IMR-90 (cell line): ENCODE data around the gene EIF1B. TPM values are rescaled to one million over a fixed set of nuclear protein-coding genes. Genes with fewer than 3 reads are reported as not detected.

Experiments used
- ATAC-seq: fragments of 200-7000 bp; cut with Tn5 transposase; 2 replicates; pipeline ENCODE4 v1.9.1; 2020; ENCODE audit warnings: low read depth, mild to moderate bottlenecking, moderate library complexity
- BruUV-seq: library from RNA; stranded (reverse); fragments of 400-500 nt; replicated peaks from 2 replicates; lab custom pipeline; 2021; lab: Mats Ljungman, UMichigan
- CTCF ChIA-PET: fragments of 300-600 bp; formaldehyde crosslinking; extraction: SDS; loops from one replicate; lab custom pipeline; 2021; ENCODE audit warnings: antibody characterized with exemption; lab: Yijun Ruan, JAX
- POLR2A ChIA-PET: fragments of 300-600 bp; sonication (Branson Sonifier 250); formaldehyde crosslinking; loops from one replicate; lab custom pipeline; 2022; ENCODE audit warnings: antibody characterized with exemption; ENCODE audit not compliant: unreplicated experiment; lab: Charles Lee
- DNase-seq: peaks from one replicate; pipeline ENCODE4 v3.0.0; 2013
- H2AFZ ChIP-seq: replicated peaks from 2 replicates; pipeline ENCODE3; 2013; ENCODE audit warnings: low read length, mild to moderate bottlenecking; ENCODE audit not compliant: poor library complexity
- H2AK5ac ChIP-seq: 2 replicates; pipeline ENCODE4 v1.6.1; 2013; ENCODE audit warnings: low read depth, low read length, inconsistent platforms
- H2AK9ac ChIP-seq: replicated peaks from 2 replicates; pipeline ENCODE3; 2013; ENCODE audit warnings: mild to moderate bottlenecking, low read depth, low read length, moderate library complexity; ENCODE audit not compliant: poor library complexity
- H2BK120ac ChIP-seq: 2 replicates; pipeline ENCODE4 v1.6.1; 2013; ENCODE audit warnings: low read depth, low read length, inconsistent platforms
- H2BK15ac ChIP-seq: 3 replicates; pipeline ENCODE4 v1.6.1; 2013; ENCODE audit warnings: low read depth, low read length, inconsistent platforms
- H2BK20ac ChIP-seq: 2 replicates; pipeline ENCODE4 v1.6.1; 2013; ENCODE audit warnings: low read depth, mild to moderate bottlenecking, inconsistent platforms, low read length, moderate library complexity
- H2BK5ac ChIP-seq: 2 replicates; pipeline ENCODE4 v1.6.1; 2013; ENCODE audit warnings: mild to moderate bottlenecking, low read depth, low read length, inconsistent platforms; ENCODE audit not compliant: poor library complexity, severe bottlenecking
- H3K14ac ChIP-seq: replicated peaks from 2 replicates; pipeline ENCODE4 v1.6.1; 2013; ENCODE audit warnings: low read depth, low read length, inconsistent platforms
- H3K18ac ChIP-seq: 2 replicates; pipeline ENCODE4 v1.6.1; 2013; ENCODE audit warnings: low read depth, low read length, control low read depth
- H3K23ac ChIP-seq: 2 replicates; pipeline ENCODE4 v1.6.1; 2013; ENCODE audit warnings: low read depth, low read length, inconsistent platforms
- H3K27ac ChIP-seq: 2 replicates; pipeline ENCODE4 v1.5.1; 2013; ENCODE audit warnings: mild to moderate bottlenecking, control low read depth, low read length; ENCODE audit not compliant: insufficient read depth
- H3K27me3 ChIP-seq: 2 replicates; pipeline ENCODE4 v1.6.1; 2013; ENCODE audit warnings: low read length; ENCODE audit not compliant: control insufficient read depth, insufficient read depth
- H3K36me3 ChIP-seq: 2 replicates; pipeline ENCODE4 v1.6.1; 2013; ENCODE audit warnings: low read length, mixed read lengths; ENCODE audit not compliant: control insufficient read depth, insufficient read depth
- H3K4ac ChIP-seq: 2 replicates; pipeline ENCODE4 v1.6.1; 2013; ENCODE audit warnings: low read depth, low read length, inconsistent platforms
- H3K4me1 ChIP-seq: 2 replicates; pipeline ENCODE4 v1.6.1; 2013; ENCODE audit warnings: low read length, mixed read lengths; ENCODE audit not compliant: control insufficient read depth, insufficient read depth
- H3K4me2 ChIP-seq: 2 replicates; pipeline ENCODE4 v1.6.1; 2013; ENCODE audit warnings: low read depth, mild to moderate bottlenecking, control low read depth, low read length, moderate library complexity
- H3K4me3 ChIP-seq: 2 replicates; pipeline ENCODE4 v1.5.1; 2013; ENCODE audit warnings: low read depth, mild to moderate bottlenecking, control low read depth, low read length, moderate library complexity; ENCODE audit not compliant: insufficient read depth
- H3K56ac ChIP-seq: 2 replicates; pipeline ENCODE4 v1.6.1; 2013; ENCODE audit warnings: low read length, inconsistent platforms; ENCODE audit not compliant: insufficient read depth; ENCODE audit errors: extremely low read depth
- H3K79me1 ChIP-seq, 2 experiments: 2 replicates each; pipeline ENCODE4 v1.6.1; 2013; ENCODE audit warnings: low read length in 2 of 2, inconsistent platforms in 1 of 2, low read depth in 1 of 2
- H3K9ac ChIP-seq: 2 replicates; pipeline ENCODE4 v1.6.1; 2013; ENCODE audit warnings: low read depth, low read length, control low read depth
- H3K9me1 ChIP-seq: 2 replicates; pipeline ENCODE4 v1.6.1; 2013; ENCODE audit warnings: low read length, inconsistent platforms; ENCODE audit not compliant: insufficient read depth
- H3K9me3 ChIP-seq: 2 replicates; pipeline ENCODE4 v1.6.1; 2013; ENCODE audit warnings: low read length; ENCODE audit not compliant: control insufficient read depth, insufficient read depth
- H4K20me1 ChIP-seq: 2 replicates; pipeline ENCODE4 v1.6.1; 2013; ENCODE audit warnings: low read length, inconsistent platforms; ENCODE audit not compliant: insufficient read depth
- H4K5ac ChIP-seq: 2 replicates; pipeline ENCODE4 v1.6.1; 2013; ENCODE audit warnings: mild to moderate bottlenecking, low read depth, low read length, control low read depth
- H4K8ac ChIP-seq, 2 experiments: 2 replicates each; pipeline ENCODE4 v1.6.1; 2013; ENCODE audit warnings: low read depth in 2 of 2, low read length in 2 of 2, control low read depth in 1 of 2, inconsistent platforms in 1 of 2
- H4K91ac ChIP-seq: 2 replicates; pipeline ENCODE4 v1.6.1; 2013; ENCODE audit warnings: low read depth, low read length, inconsistent platforms; ENCODE audit not compliant: insufficient read depth
- BHLHE40 ChIP-seq: fragments of 150-350 bp; IDR thresholded peaks from 2 replicates; pipeline ENCODE4 v1.6.1; 2016; ENCODE audit warnings: mild to moderate bottlenecking, low read depth, low read length
- CEBPB ChIP-seq: IDR thresholded peaks from 2 replicates; pipeline ENCODE4 v1.6.1; 2012; ENCODE audit warnings: low read depth, low read length, improper control_type of control experiment
- CHD1 ChIP-seq: IDR thresholded peaks from 2 replicates; pipeline ENCODE4 v1.6.1; 2012; ENCODE audit warnings: low read depth, low read length, improper control_type of control experiment
- CTCF ChIP-seq: conservative IDR thresholded peaks from 2 replicates; pipeline ENCODE4 v1.5.1; 2012; ENCODE audit warnings: mild to moderate bottlenecking, low read depth, low read length, improper control_type of control experiment
- ELK1 ChIP-seq: fragments of 150-350 bp; IDR thresholded peaks from 2 replicates; pipeline ENCODE4 v1.6.1; 2016; ENCODE audit warnings: low read depth, mild to moderate bottlenecking, low read length, moderate library complexity, borderline replicate concordance
- FOS ChIP-seq: fragments of 150-350 bp; IDR thresholded peaks from 2 replicates; pipeline ENCODE4 v1.6.1; 2016; ENCODE audit warnings: low read depth, low read length
- MAFK ChIP-seq: IDR thresholded peaks from 2 replicates; pipeline ENCODE4 v1.6.1; 2012; ENCODE audit warnings: low read depth, low read length, improper control_type of control experiment
- MAZ ChIP-seq: IDR thresholded peaks from 2 replicates; pipeline ENCODE4 v1.6.1; 2012; ENCODE audit warnings: low read depth, mild to moderate bottlenecking, low read length, improper control_type of control experiment, moderate library complexity, borderline replicate concordance
- MXI1 ChIP-seq: IDR thresholded peaks from 2 replicates; pipeline ENCODE4 v1.6.1; 2012; ENCODE audit warnings: low read depth, mild to moderate bottlenecking, low read length, moderate library complexity, borderline replicate concordance
- NFE2L2 ChIP-seq: fragments of 150-350 bp; IDR thresholded peaks from 2 replicates; pipeline ENCODE4 v1.6.1; 2016; ENCODE audit warnings: low read depth, mild to moderate bottlenecking, low read length
- POLR2A ChIP-seq: IDR thresholded peaks from 2 replicates; pipeline ENCODE4 v1.6.1; 2012; ENCODE audit warnings: mild to moderate bottlenecking, low read depth, low read length
- RAD21 ChIP-seq: IDR thresholded peaks from 2 replicates; pipeline ENCODE4 v1.6.1; 2012; ENCODE audit warnings: low read length, improper control_type of control experiment
- RCOR1 ChIP-seq: IDR thresholded peaks from 2 replicates; pipeline ENCODE4 v1.6.1; 2012; ENCODE audit warnings: mild to moderate bottlenecking, low read length, improper control_type of control experiment; ENCODE audit not compliant: insufficient replicate concordance
- RFX5 ChIP-seq: IDR thresholded peaks from 2 replicates; pipeline ENCODE4 v1.8.0; 2012; ENCODE audit warnings: low read depth, mild to moderate bottlenecking, low read length, moderate library complexity
- SMC3 ChIP-seq: fragments of 150-350 bp; IDR thresholded peaks from 2 replicates; pipeline ENCODE4 v1.6.1; 2016; ENCODE audit warnings: low read depth, mild to moderate bottlenecking, antibody characterized with exemption, low read length, moderate library complexity
- USF2 ChIP-seq: fragments of 150-350 bp; IDR thresholded peaks from 2 replicates; pipeline ENCODE4 v1.6.1; 2017; ENCODE audit warnings: mild to moderate bottlenecking, antibody characterized with exemption, low read length, low read depth
- WGBS, 2 experiments: methylation state at CpG; one replicate each; pipeline versions ENCODE4 v1.1.5 to v1.1.7; 2013; ENCODE audit warnings: missing lambda C conversion rate in 2 of 2; ENCODE audit not compliant: insufficient read length in 1 of 2; ENCODE audit errors: extremely low coverage in 2 of 2; 5-methylcytosine and 5-hydroxymethylcytosine counted together
- dilution Hi-C: fragments of 300-500 bp; cut with HindIII; formaldehyde crosslinking; loops from one replicate; pipeline ENCODE4 v1.14.3; 2018; ENCODE audit warnings: low sequenced_read_pairs; ENCODE audit not compliant: unreplicated experiment
- in situ Hi-C: fragments of 300-500 bp; cut with MboI; formaldehyde crosslinking; loops from 3 replicates; pipeline ENCODE4 v1.14.3; 2019; ENCODE audit warnings: low sequenced_read_pairs, inconsistent platforms, mixed read lengths
- intact Hi-C: fragments of 100-400 bp; cut with micrococcal nuclease; formaldehyde crosslinking; loops from 2 replicates; pipeline ENCODE4 v1.10.0; 2022
- polyA plus RNA-seq, 3 experiments: library from polyadenylated mRNA; depleted of rRNA; stranded (reverse); fragments of >200 nt; gene quantifications; 2 replicates each; pipeline ENCODE4 v1.2.3, GENCODE V29; 2012; ENCODE audit warnings: low replicate concordance in 1 of 3
- total RNA-seq: library from RNA; depleted of rRNA; stranded (reverse); fragments of >200 nt; gene quantifications from 2 replicates; pipeline ENCODE4 v1.2.3, GENCODE V29; 2012

EIF1B gene
- total and polyA plus RNA-seq, 2 of the 4 experiments (the other 2 are of a cell fraction) = 11.3 to 25.9 TPM

GRCh38 chr3:40298075-40298474 is 11.4 kb upstream of the EIF1B start:
- Histone ChIP-seq H2BK5ac (no peak overlapping the region), H3K4me1 (no peaks in the 10 kb centered on the region; the same call in 1 of the 2 replicates), H3K56ac (no peak overlapping the region), H3K9me3 (no peaks in the 10 kb centered on the region), H2AK9ac (no peak overlapping the region), H3K9me1 (no peaks in the 10 kb centered on the region), H3K4me3 (no peak overlapping the region), H4K8ac (no peak overlapping the region), H3K27ac (no peak overlapping the region), H3K14ac (no peak overlapping the region), H2BK120ac (no peak overlapping the region), H4K5ac (no peak overlapping the region), H3K9ac (no peak overlapping the region), H2AFZ (no peak overlapping the region), H3K36me3 (no peaks in the 10 kb centered on the region), H2AK5ac (no peak overlapping the region), H4K91ac (no peak overlapping the region), H2BK15ac (no peak overlapping the region), H3K18ac (no peak overlapping the region), H3K23ac (no peak overlapping the region), H3K4ac (no peak overlapping the region), H2BK20ac (no peak overlapping the region), H4K20me1 (no peaks in the 10 kb centered on the region), H3K4me2 (no peak overlapping the region), H3K27me3 (no peaks in the 10 kb centered on the region), H3K79me1 (no peaks in the 10 kb centered on the region)
- intact Hi-C loops (no loop called here), dilution Hi-C loops (no loop called here), in situ Hi-C loops (no loop called here)
- no CpG with 5 or more reads among the region's 2 CpGs for WGBS, 2 experiments
- ATAC-seq (no peak), DNase-seq (no peak)
- TF ChIP-seq NFE2L2 (no peak), RFX5 (no peak), CHD1 (no peak), CTCF (no peak), FOS (no peak), BHLHE40 (no peak), MAFK (no peak), ELK1 (no peak), USF2 (no peak), SMC3 (no peak), MXI1 (no peak), POLR2A (no peak), CEBPB (no peak), RAD21 (no peak), MAZ (no peak), RCOR1 (no peak)
- BruUV-seq = no TSS peak
- CTCF ChIA-PET = interaction anchor here (0.6 kb wide), 1 partner anchor 108 kb away, joined by 6 read pairs; no protein-coding TSS in a partner anchor
- POLR2A ChIA-PET = no interaction called here
